ENCODE results near the gene RAB18. TPM values are rescaled to one million over a fixed set of nuclear protein-coding genes. Genes with fewer than 3 reads are reported as not detected.

The RAB18 gene
- total RNA-seq, 1 experiment from 2014 or later, result 154 TPM

DNA sequence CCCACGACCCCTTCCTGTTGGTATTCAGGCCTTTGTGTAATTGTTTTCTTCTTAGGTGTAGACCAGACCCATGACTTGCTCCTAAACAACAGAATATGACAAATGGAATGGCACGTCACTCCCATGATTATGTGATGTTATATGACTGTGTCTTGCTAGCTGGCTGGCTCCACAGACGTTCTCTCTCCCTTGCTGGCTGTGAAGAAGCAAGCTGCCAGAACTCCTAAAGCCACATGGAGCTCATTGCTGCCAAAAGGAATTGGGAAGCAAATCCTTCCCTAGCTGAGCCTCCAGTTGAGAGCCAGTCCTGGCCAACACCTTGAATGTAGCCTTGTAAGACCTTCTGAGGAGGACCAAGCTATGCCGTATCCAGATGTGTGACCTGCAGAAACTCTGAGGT is 74.2 kb downstream of the RAB18 start:
- Mint-ChIP-seq H3K4me1 (ENCODE audit: low read depth, unreplicated experiment) (no peaks in the 10 kb centered on the region), H3K4me3 (ENCODE audit: unreplicated experiment) (no peak overlapping the region), H3K36me3 (ENCODE audit: insufficient read depth, unreplicated experiment) (no peaks in the 10 kb centered on the region), H3K27ac (ENCODE audit: unreplicated experiment) (no peak overlapping the region), H3K9me3 (ENCODE audit: unreplicated experiment) (no peaks in the 10 kb centered on the region), H3K27me3 (ENCODE audit: insufficient read depth, unreplicated experiment) (peaks cover 19% of the 10 kb centered on the region)
- no TSS peak for BruUV-seq (replicated peaks)
- Histone ChIP-seq H3K27me3 (replicated peaks; ENCODE audit: control insufficient read depth, insufficient read depth, low read length) (no peaks in the 10 kb centered on the region; the same call in 1 of the 2 replicates), H3K36me3 (ENCODE audit: control insufficient read depth, insufficient read depth, low read length) (no peaks in the 10 kb centered on the region), H3K9me3 (no peaks in the 10 kb centered on the region), H3K4me3 (ENCODE audit: low read depth, low read length) (no peak overlapping the region), H3K4me1 (no peaks in the 10 kb centered on the region)
- TF ChIP-seq, protein P1, sequence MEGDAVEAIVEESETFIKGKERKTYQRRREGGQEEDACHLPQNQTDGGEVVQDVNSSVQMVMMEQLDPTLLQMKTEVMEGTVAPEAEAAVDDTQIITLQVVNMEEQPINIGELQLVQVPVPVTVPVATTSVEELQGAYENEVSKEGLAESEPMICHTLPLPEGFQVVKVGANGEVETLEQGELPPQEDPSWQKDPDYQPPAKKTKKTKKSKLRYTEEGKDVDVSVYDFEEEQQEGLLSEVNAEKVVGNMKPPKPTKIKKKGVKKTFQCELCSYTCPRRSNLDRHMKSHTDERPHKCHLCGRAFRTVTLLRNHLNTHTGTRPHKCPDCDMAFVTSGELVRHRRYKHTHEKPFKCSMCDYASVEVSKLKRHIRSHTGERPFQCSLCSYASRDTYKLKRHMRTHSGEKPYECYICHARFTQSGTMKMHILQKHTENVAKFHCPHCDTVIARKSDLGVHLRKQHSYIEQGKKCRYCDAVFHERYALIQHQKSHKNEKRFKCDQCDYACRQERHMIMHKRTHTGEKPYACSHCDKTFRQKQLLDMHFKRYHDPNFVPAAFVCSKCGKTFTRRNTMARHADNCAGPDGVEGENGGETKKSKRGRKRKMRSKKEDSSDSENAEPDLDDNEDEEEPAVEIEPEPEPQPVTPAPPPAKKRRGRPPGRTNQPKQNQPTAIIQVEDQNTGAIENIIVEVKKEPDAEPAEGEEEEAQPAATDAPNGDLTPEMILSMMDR (IDR thresholded peaks at IDR 0.05; ENCODE audit: insufficient read depth in 1 of 2, low read depth in 1 of 2, low read length in 1 of 2, severe bottlenecking in 1 of 2, unreplicated experiment in 1 of 2), result no peak
- intact Hi-C loops (cut with micrococcal nuclease; ENCODE audit: unreplicated experiment), result no loop called here
- DNase-seq, result no peak
- CTCF ChIA-PET, result no interaction called here
- POLR2A ChIA-PET, result no interaction called here

DNA sequence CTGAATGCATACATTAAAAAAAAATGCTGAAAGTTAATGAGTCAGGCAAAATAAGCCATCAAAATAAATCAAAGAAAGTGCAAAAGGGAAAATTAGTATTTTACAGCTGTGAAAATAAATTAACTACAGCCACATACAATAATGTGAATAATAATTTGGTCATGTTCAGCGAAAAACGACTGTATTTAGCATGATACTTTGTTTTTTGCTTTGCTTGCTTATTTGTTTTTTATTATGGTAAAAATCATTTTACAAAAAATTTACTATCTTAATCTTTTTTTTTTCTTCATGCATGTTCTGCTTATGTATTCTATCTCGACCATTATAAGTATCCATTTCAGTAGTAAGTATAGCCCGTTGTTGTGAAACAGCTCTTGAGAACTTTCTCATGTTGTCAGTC is 77.1 kb downstream of the RAB18 start:
- Mint-ChIP-seq H3K9me3 (ENCODE audit: unreplicated experiment) (no peaks in the 10 kb centered on the region), H3K27ac (ENCODE audit: unreplicated experiment) (no peak overlapping the region), H3K36me3 (ENCODE audit: insufficient read depth, unreplicated experiment) (no peaks in the 10 kb centered on the region), H3K4me3 (ENCODE audit: unreplicated experiment) (no peak overlapping the region), H3K27me3 (ENCODE audit: insufficient read depth, unreplicated experiment) (peaks cover 18% of the 10 kb centered on the region), H3K4me1 (ENCODE audit: low read depth, unreplicated experiment) (no peaks in the 10 kb centered on the region)
- ChIA-PET POLR2A (no interaction called here), CTCF (no interaction called here)
- intact Hi-C loops (cut with micrococcal nuclease; ENCODE audit: unreplicated experiment), result no loop called here
- DNase-seq, result no peak
- H3K36me3 ChIP-seq (ENCODE audit: control insufficient read depth, insufficient read depth, low read length), result no peaks in the 10 kb centered on the region
- TF ChIP-seq, protein P1 (IDR thresholded peaks at IDR 0.05; ENCODE audit: insufficient read depth in 1 of 2, low read depth in 1 of 2, low read length in 1 of 2, severe bottlenecking in 1 of 2, unreplicated experiment in 1 of 2), result no peak
- no TSS peak for BruUV-seq (replicated peaks)
- H3K4me1 ChIP-seq, result no peaks in the 10 kb centered on the region
- H3K4me3 ChIP-seq (ENCODE audit: low read depth, low read length), result no peak overlapping the region
- no peaks in the 10 kb centered on the region for H3K9me3 ChIP-seq
- H3K27me3 ChIP-seq (replicated peaks; ENCODE audit: control insufficient read depth, insufficient read depth, low read length), result no peaks in the 10 kb centered on the region; the same call in 1 of the 2 replicates

DNA sequence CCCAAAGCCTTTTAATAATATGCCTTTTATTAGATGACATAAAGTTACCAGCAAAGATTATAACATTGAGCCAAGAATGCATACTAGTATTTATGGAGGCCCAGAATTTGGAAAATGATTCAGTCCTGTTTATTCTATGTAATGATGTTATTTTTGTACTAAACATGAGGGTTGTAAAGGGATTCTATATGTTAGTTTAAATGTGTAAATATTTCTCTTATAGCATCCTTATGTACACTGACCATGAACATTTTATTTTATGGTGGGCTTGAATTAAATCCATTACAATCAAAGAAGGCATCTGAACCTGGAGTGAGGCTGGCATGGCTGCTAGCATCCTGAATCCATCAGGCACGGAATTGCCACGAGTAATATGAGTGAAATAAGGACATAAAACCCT is 80.2 kb downstream of the RAB18 start:
- no peaks in the 10 kb centered on the region for H3K9me3 ChIP-seq
- BruUV-seq (replicated peaks), result no TSS peak
- ChIA-PET CTCF (no interaction called here), POLR2A (no interaction called here)
- no peaks in the 10 kb centered on the region for H3K36me3 ChIP-seq (ENCODE audit: control insufficient read depth, insufficient read depth, low read length)
- Mint-ChIP-seq H3K9me3 (ENCODE audit: unreplicated experiment) (peaks cover 10% of the 10 kb centered on the region), H3K36me3 (ENCODE audit: insufficient read depth, unreplicated experiment) (no peaks in the 10 kb centered on the region), H3K4me1 (ENCODE audit: low read depth, unreplicated experiment) (no peaks in the 10 kb centered on the region), H3K4me3 (ENCODE audit: unreplicated experiment) (no peak overlapping the region), H3K27me3 (ENCODE audit: insufficient read depth, unreplicated experiment) (peaks cover 20% of the 10 kb centered on the region), H3K27ac (ENCODE audit: unreplicated experiment) (no peak overlapping the region)
- no peaks in the 10 kb centered on the region for H3K27me3 ChIP-seq (replicated peaks; ENCODE audit: control insufficient read depth, insufficient read depth, low read length)
- no peak overlapping the region for H3K4me3 ChIP-seq (ENCODE audit: low read depth, low read length)
- intact Hi-C loops (cut with micrococcal nuclease; ENCODE audit: unreplicated experiment), result no loop called here
- no peaks in the 10 kb centered on the region for H3K4me1 ChIP-seq
- TF ChIP-seq, protein P1 (IDR thresholded peaks at IDR 0.05; ENCODE audit: insufficient read depth in 1 of 2, low read depth in 1 of 2, low read length in 1 of 2, severe bottlenecking in 1 of 2, unreplicated experiment in 1 of 2), result no peak
- DNase-seq, result no peak

Other genes with a start within 250 kb of the RAB18 start
- 0.64 and 0.65 TPM in 2 replicates for gene MKX, start 241.5 kb downstream of the RAB18 start, total RNA-seq (2022)